Activated B cell treated with CpG ODN at 0.5 μM for 24 hours (primary cell): Measurements from ENCODE around the gene BOD1L1. TPM values are rescaled to one million over a fixed set of nuclear protein-coding genes. Genes with fewer than 3 reads are reported as not detected.
A peak's percentile ranks its signal among the peaks of the same experiment; 100 is the strongest.

Source experiments
- ATAC-seq: fragments of 200-7000 bp; cut with Tn5 transposase; one replicate; pipeline ENCODE4 v1.10.0; 2021; ENCODE audit warnings: low read depth, mild to moderate bottlenecking, moderate library complexity
- CTCF ChIA-PET: fragments of 350-600 bp; sonication (Branson Sonifier 250); formaldehyde crosslinking; loops from one replicate; lab custom pipeline; 2021; ENCODE audit warnings: antibody characterized with exemption; lab: Charles Lee
- POLR2A ChIA-PET: fragments of 350-600 bp; sonication (Branson Sonifier 250); formaldehyde crosslinking; loops from one replicate; lab custom pipeline; 2021; ENCODE audit warnings: antibody characterized with exemption; lab: Charles Lee
- DNase-seq: peaks from one replicate; pipeline ENCODE4 v3.0.0; 2022
- H3K27ac Mint-ChIP-seq: one replicate; pipeline ENCODE4 v1.8.0; 2020; ENCODE audit warnings: mixed read lengths
- H3K27me3 Mint-ChIP-seq: one replicate; pipeline ENCODE4 v1.8.0; 2021; ENCODE audit warnings: mixed read lengths
- H3K36me3 Mint-ChIP-seq: one replicate; pipeline ENCODE4 v1.8.0; 2021; ENCODE audit warnings: low read depth, mixed read lengths
- H3K4me1 Mint-ChIP-seq: one replicate; pipeline ENCODE4 v1.8.0; 2021; ENCODE audit warnings: mixed read lengths
- H3K4me3 Mint-ChIP-seq: one replicate; pipeline ENCODE4 v1.8.0; 2020; ENCODE audit warnings: mild to moderate bottlenecking, mixed read lengths
- H3K9me3 Mint-ChIP-seq: one replicate; pipeline ENCODE4 v1.8.0; 2020; ENCODE audit warnings: mixed read lengths
- CTCF ChIP-seq: fragments of 200-600 bp; IDR thresholded peaks from one replicate; pipeline ENCODE4 v1.8.0; 2022; ENCODE audit warnings: antibody characterized with exemption, mild to moderate bottlenecking
- intact Hi-C: fragments of 100-400 bp; cut with micrococcal nuclease; formaldehyde crosslinking; loops from one replicate; pipeline ENCODE4 v1.15.1; 2024
- total RNA-seq: library from RNA; stranded (reverse); gene quantifications from 2 replicates; pipeline ENCODE4 v1.2.3, GENCODE V29; 2022

The BOD1L1 gene
- total RNA-seq, 1 donor from 2014 or later, result 79.3 TPM

GRCh38 chr4:13524504-13525243, 102.9 kb downstream of the BOD1L1 start:
- H3K27me3 Mint-ChIP-seq, result peaks cover 74% of the 10 kb centered on the region
- peaks cover 4% of the 10 kb centered on the region for H3K9me3 Mint-ChIP-seq
- ChIA-PET CTCF (no interaction called here), POLR2A (no interaction called here)
- no peak for TF ChIP-seq CTCF
- DNase-seq, result no peak
- intact Hi-C loops, result no loop called here
- ATAC-seq, result no peak
- no peaks in the 10 kb centered on the region for H3K36me3 Mint-ChIP-seq
- peaks cover 32% of the 10 kb centered on the region for H3K4me1 Mint-ChIP-seq
- no peak overlapping the region for H3K4me3 Mint-ChIP-seq
- H3K27ac Mint-ChIP-seq, result no peak overlapping the region

GRCh38 chr4:13523591-13524503, 103.7 kb downstream of the BOD1L1 start:
- intact Hi-C loops, result no loop called here
- peaks cover 4% of the 10 kb centered on the region for H3K9me3 Mint-ChIP-seq
- POLR2A ChIA-PET, result no interaction called here
- CTCF ChIA-PET, result no interaction called here
- no peak for TF ChIP-seq CTCF
- DNase-seq, result no peak
- ATAC-seq, result no peak
- H3K27ac Mint-ChIP-seq, result no peak overlapping the region
- no peaks in the 10 kb centered on the region for H3K36me3 Mint-ChIP-seq
- peaks cover 27% of the 10 kb centered on the region for H3K4me1 Mint-ChIP-seq
- no peak overlapping the region for H3K4me3 Mint-ChIP-seq
- H3K27me3 Mint-ChIP-seq, result peaks cover 72% of the 10 kb centered on the region

- DNase-seq (no peak), ATAC-seq (no peak)
- Mint-ChIP-seq H3K27ac (no peak overlapping the region), H3K36me3 (no peaks in the 10 kb centered on the region), H3K27me3 (peaks cover 68% of the 10 kb centered on the region), H3K9me3 (peaks cover 4% of the 10 kb centered on the region), H3K4me1 (peaks cover 19% of the 10 kb centered on the region), H3K4me3 (no peak overlapping the region)
- TF ChIP-seq CTCF, result no peak
- ChIA-PET CTCF (no interaction called here), POLR2A (no interaction called here)
- intact Hi-C loops, result no loop called here
These were observed 104.4 kb downstream of the BOD1L1 start for GRCh38 chr4:13523105-13523477.

GRCh38 chr4:13522282-13523104, 105.0 kb downstream of the BOD1L1 start:
- no peak for TF ChIP-seq CTCF
- ChIA-PET CTCF (no interaction called here), POLR2A (no interaction called here)
- H3K36me3 Mint-ChIP-seq, result no peaks in the 10 kb centered on the region
- peak overlapping the region; percentile 28 for H3K4me3 Mint-ChIP-seq
- ATAC-seq (no peak), DNase-seq (no peak)
- no peak overlapping the region for H3K27ac Mint-ChIP-seq
- H3K4me1 Mint-ChIP-seq, result peaks cover 14% of the 10 kb centered on the region
- peaks cover 64% of the 10 kb centered on the region for H3K27me3 Mint-ChIP-seq
- intact Hi-C loops, result loop anchor here (1.0 kb wide), 1 partner anchor 19 kb away; no protein-coding TSS in a partner anchor
- H3K9me3 Mint-ChIP-seq, result peaks cover 4% of the 10 kb centered on the region
